NCI-H2171 (cell line): ENCODE results near the gene TNKS1BP1.
"Not testable (repeated sequence)": the region's sequence is repeated elsewhere in the genome, so short reads cannot be mapped to it uniquely, and the experiment has no call there.

Experiments used
- DNase-seq: peaks from one replicate; lab custom pipeline; 2025; lab: John Stamatoyannopoulos, UW

The TNKS1BP1 gene

DNA sequence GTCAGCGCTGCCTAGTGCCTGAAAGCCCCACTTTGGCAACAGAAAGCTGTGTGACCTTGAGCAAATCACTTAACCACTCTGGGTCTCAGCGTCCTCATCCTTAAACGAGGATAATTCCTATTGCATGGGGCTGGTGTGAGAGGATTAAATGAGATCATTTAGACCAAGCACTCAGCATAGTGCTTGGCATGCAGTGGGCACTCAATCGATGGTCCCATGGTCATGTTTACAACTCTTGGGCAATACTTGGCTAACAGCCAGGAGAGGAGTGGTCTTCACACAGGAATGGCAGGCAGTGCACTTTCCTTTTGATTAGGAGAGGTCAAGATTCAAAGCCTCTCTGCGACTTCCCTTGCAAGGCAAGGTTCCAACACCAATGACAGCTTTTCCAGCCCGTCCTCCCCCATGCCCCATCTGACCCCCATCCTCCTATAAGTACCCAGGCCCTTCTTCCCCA, 14.1 kb downstream of the TNKS1BP1 start:
- no peak for DNase-seq

DNA sequence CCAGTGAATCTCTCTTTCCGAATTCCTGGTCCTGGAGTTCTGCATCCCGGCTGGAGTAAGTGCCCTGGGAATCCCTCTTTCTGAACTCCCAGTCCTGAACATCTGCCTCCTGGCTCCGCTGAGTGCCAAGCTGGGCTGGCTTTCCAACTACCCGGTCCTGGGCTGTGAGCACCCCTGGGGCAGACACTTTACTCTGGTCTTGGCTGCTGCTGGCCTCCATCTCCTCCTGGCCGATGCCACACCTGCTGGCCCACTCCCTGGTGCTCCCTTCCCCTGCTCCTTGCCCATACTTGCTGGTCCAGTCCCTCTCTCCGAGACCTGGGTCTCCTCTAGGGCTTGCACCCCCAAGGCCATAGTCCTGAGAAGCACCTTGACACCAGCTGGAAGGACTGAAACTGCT, 14.7 kb downstream of the TNKS1BP1 start:
- DNase-seq: no peak

DNA sequence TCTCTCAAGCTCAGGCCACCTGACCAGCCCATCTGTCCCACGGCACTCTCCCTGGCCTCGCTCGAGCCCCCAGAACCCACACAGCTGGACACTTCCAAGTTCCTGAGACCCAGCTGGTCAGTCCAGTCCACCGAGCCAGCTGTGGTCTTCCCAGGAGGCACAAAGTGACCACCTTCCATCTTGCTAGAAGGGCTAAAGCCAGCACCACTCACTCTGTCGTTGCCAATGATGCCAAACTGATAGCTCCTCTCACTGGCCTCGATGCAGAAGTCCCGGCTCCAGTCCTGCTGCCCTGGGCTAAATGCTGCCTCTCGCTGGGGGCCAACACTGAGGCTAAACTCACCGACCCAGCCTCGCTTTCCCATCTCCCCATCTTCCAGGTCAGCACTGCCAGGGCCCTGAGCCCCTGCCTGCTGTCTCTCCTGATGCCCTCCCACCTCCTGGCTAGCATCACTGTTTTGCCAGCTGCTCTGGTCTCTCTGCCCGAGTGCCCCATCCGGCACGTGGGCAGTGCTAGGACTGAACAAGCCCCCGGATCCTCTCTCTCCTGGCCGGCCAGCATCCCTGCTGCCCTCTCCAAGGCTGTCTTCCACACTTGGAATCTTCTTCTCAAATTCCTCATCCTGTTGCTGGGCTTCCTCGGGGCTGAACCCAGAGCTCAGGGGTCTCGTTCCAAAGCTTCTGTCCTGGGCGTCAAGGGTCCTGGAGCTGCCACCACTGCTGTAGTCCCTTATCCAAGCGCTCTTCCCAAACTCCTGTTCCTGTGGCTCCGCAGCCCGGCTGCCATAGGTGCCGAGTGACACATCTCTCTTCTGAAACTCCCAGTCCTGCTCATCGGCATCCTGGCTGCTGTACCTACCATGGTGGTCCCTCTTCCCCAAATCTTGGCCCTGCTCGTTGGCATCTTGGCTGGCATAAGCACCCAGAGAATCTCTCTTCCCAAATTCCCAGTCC, 15.4 kb downstream of the TNKS1BP1 start:
- DNase-seq: no peak

DNA sequence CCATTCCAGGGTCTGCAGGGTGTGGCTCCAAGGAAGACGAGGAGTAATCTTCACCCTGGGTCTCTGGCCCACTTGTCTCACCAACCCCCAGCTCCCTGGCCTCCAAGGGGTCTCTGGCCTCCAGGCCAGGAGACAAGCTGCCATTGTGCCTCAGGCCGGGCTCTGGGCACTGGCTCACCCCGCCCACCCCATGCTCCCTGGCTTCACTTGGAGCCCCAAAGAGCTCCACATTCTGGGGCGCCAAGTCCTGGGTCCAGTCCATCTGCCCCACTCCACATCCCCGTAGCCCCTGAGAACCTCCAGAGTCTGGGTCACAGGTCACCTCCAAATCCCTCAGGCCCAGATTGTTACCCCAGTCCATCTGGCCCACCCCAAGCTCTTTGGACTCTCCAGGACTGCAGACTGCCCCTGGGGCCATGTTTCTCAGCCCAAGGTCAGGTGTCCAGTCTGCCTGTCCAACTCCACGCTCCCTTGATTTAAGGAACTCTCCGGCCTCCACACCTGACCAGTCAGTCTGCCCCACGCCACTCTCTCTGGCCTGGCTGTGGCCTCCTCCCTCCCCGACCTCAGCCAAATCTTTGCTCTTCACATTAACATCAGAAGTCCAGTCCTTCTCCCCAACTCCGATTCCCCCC, 16.2 kb downstream of the TNKS1BP1 start:
- DNase-seq: no peak

DNA sequence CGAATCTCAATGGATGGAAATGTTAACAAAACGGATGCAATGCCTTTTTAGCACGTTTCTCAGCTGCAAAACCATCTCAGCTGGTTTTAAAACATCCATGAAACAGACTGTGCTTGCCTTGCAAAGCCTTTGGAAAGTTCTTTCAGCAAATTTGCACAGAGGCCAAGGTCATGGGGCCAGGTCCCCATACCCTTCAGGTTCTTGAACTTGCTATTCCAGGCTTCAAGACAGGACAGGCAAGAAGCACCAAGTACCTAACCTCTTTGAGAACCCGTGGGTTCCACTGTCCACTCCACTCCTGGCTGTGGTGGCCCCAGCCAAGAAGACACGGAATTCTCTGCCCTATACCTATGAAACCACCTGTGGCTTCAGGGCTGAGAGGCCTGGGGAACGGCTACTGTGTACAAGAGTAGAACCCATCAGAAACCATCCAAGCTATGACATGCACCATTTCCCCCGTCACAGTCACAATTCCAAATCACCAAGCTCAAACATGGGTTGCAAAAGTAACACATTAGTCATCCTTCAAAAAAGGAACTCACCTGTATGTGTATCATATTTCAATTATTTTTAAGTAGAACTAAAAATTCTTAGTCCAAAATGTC, 17.0 kb downstream of the TNKS1BP1 start:
- DNase-seq: no peak

DNA sequence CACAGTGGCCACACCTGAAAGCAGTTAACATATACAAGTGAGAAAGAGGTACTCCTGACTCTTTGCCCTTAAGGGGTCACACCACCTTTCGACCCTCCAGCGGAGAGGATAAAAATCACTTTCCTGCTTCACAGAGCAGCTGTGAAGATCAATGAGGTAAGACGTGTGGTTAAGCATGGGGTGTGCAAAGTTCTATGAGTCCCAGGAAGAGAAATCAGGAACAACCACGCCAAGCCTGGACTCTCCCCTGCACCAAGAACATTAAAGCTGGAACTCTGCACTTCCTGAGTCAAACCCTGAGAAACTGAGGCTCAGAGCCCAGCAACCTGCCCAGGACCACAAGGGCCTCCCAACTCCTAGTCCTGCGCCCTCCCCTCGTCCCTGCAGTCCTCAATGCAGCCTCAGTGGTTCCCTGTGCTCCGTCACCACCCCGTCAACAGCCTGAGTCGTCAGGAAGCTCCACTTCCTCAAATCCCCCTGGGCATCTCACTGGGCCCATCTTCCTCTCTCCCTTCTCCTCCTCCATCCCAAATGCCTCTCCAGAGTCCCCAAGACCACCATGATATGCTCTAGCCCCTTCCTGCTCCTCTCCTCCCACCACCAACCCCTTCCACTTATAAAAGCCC, 17.7 kb downstream of the TNKS1BP1 start:
- DNase-seq: no peak

DNA sequence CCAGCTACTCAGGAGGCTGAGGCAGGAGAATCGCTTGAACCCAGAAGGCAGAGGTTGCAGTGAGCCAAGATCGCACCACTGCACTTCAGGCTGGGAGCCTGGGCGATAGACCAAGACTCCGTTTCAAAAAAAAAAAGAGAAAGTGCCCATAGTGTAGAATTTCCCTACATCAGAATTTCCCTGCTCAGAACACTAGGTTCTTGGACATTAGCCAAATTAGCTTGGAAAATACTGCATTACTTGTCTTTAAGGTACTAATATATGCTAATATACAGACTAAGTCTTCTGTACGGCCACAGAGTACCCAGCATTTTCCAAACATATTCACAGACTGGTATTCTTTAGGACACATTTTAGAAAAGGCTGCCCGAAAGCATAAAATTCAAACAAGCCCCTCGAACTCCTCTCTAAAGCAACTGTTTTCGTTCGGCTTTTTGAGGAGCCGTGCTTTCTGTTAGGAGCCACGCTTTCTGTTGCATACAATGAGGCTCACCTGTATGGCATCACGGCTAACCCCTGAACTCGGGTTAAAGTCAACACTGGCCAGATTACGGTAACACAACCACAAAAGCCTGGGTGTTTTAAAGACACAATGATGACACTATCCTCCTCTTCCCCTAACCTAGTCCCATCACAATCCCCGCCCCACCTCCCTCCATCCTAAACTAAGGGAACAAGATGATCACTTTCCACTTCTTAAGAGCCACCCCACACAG, 18.4 kb downstream of the TNKS1BP1 start:
- no peak for DNase-seq

DNA sequence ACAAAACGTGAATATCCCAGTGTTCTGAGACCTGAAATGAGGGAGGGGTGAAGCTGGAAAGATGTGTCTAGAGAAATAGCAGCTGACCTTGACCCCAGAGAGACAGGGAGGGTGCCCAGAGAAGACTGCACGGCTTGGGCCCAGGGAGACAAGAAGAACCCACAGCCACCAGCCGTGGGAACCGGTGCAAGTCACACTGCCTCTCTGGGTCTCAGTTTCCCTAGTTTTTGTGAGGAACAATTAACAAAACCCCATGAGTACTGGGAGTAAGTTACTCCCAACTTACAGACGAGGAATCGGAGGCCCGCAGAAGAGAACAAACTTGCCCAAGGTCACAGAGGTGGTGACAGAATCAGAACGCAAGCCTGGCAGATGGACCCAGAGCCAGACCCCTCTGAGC, 19.2 kb downstream of the TNKS1BP1 start:
- DNase-seq: no peak

DNA sequence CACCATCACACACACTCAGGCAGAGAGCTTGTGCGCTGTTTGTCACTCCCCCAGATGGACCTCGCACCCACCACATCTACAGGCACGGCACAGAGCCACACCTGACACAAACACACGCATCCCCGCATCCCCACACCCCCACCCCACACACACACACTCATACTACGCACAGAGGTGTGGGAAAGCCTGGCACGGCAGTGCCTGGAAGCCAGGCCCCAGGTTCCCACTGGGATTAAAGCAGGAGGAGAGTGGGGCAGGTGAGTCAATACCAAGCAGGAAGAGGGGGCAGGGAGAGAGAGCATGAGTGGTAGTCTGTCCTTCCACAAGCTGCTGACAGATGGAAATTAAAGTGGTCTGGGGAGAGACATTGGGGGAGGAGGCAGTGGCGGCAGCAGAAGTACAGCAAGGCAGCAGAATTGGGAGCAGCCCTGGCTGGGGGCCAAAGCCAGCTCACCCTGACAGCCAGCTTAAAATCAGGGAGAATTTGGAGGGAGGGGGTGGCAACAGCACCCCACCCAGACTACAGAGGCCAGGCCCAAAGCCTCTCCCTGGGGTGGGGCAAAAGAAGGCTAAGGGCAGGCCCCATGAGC, 20.7 kb downstream of the TNKS1BP1 start:
- peak; percentile 50 for DNase-seq

DNA sequence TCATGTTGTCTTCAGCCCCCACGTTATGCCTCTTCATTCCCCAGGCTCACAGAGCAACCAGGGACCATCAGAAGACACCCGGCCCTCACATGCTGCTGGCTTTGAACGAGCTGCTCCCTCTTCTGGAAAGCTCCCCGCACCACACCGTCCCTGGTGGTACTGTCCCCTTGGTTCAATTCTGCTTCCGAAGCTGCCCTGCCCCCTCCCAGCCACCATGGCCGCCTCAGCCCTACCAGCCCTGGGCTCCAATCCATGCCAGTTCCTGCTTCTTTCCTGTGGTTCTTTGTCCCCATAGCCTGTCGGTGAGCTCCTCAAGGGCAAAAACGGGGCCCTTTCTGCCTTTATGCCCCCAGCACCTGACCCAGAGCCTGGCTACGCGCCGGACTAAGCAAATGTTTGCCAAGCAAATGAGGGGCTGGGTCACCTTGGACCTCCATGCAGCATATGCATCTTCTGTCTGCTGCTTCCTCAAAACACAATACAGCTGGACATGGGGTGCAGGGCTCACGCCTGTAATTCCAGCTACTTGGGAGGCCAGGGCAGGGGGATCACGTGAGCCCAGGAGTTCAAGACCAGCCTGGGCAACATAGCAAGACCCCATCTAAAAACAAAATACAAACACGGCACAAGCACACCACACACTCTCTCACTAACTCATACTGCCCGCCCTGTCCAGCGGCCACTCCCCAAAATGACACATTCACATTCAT, 21.3 kb downstream of the TNKS1BP1 start:
- DNase-seq: no peak

DNA sequence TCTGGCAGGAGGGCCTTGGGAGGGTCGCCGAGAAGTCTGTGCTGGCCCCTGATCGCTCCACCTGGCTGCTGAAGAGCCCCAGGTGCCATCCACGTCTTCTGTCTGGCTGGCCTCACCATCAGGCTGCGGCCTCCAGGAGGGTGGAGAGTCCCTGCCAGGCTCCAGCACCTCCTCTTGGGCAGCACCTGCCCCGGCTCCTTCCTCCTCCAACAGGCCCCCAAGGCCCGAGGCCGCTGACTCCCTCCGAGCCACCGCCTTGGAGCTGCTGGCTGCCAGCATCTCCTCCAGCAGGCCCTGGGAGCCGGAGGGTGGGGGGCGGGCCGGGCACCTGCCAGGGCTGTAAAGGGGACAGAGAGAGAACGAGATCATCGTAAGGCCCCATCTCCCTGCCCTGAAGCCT, 22.3 kb downstream of the TNKS1BP1 start:
- DNase-seq: no peak

DNA sequence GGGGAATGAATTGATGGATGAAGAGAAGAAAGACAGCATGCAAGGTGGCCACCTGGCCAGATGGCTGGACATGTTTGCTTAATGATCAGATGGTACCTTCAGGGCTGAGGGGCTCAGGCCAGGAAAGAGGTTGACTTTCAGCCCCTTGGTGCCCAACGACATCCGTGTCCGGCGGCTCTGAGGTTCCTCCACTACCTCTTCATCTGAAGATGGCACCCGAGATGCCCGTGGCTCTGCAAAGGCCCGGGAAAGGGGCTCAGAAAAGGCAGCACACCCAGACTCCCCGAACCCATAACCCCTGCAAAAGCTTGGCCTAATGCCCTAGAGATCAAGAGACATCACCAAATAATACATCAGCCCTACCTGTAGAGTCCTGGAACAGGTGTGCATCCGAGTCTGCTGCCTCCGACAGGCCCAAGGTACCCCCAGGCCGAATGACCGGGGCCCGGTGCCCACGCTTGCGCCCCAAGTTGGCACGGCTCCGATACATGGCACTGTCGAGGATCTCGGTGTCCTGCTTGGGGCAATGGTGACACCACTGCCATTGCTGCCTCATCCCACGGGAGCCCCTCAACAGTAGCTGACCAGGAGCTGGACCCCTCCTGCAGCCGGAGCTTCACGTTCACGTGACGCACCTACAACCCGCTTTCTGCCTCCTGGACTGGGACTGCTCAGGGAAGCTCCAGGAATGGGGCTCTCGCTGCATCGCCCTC, 22.9 kb downstream of the TNKS1BP1 start:
- no peak for DNase-seq

DNA sequence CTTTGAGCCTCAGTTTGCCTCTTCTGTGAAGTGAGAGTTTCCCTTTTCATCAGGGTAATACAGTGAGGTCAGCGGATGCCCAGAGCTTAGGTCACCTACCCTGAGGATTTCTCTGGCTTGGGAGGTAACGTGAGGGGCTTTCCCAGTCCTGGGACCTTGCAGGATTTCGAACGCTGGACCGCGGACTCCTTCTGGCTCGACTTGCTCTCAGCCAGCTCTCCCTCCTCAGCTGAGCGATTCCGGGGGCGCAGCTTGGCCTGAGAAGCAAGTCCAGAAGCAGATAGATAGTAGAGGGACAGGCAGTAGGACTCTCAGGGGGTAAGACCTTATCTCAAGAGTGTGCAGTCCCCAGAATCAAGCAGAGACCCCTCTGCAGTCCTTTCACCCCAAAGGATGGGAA, 24.0 kb downstream of the TNKS1BP1 start:
- no peak for DNase-seq

DNA sequence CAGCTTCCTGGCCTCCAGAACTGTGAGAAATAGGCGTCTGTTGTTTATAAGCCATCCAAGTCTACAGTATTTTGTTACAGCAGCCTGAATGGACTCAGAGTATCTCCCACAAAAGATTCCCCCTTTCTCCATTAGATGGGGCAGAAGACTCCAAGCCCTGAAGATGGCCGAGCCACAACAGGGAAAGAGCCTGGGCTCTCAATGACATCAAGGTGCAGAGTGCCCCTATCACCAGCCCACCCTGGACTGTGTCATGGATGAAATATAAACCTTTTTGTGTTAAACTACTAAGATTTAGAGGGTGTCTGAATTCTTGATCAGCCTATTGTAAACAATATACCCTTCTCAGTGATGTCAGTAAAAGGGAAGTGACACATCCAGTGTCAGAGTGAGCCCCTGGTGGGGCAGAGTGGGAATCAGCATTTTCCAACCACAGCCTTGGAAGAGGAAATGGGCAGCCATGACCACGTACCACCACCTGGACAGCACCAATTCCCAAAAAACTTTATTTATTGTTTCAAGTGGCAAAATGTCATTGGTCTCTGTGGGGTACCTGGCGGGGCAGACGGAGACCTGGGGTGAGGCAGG, 25.5 kb downstream of the TNKS1BP1 start:
- no peak for DNase-seq

DNA sequence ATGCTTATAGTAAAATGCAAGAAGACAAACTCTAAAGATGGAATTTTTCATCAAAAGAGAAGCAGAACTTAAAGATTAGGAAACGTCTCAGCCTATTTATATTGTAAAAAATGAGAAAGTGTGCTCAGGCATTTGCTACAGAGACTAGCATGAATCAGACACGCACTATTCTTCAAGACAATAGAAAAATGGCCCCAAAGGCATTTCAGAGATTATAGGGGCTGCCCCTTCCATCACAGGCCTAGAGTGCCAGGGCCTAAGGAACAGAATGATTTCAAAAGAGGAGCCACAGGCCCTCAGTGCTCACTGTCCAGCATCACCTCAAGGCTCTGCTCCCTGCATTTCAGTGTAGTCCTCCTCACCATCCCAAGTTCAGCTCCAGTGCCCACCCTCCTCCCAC, 27.5 kb downstream of the TNKS1BP1 start:
- no peak for DNase-seq

DNA sequence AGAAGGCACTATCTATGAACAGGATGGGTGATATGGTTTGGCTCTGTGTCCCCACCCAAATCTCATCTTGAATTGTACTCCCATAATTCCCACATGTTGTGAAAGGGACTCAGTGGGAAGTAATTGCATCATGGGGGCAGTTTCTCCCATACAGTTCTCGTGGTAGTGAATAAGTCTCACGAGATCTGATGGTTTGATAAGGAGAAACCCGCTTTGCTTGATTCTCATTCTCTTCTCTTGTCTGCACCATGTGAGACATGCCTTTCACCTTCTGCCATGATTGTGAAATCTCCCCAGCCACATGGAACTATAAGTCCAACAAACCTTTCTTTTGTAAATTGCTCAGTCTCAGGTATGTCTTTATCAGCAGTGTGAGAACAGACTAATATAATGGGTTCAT, 28.5 kb downstream of the TNKS1BP1 start:
- DNase-seq: not testable (repeated sequence)

DNA sequence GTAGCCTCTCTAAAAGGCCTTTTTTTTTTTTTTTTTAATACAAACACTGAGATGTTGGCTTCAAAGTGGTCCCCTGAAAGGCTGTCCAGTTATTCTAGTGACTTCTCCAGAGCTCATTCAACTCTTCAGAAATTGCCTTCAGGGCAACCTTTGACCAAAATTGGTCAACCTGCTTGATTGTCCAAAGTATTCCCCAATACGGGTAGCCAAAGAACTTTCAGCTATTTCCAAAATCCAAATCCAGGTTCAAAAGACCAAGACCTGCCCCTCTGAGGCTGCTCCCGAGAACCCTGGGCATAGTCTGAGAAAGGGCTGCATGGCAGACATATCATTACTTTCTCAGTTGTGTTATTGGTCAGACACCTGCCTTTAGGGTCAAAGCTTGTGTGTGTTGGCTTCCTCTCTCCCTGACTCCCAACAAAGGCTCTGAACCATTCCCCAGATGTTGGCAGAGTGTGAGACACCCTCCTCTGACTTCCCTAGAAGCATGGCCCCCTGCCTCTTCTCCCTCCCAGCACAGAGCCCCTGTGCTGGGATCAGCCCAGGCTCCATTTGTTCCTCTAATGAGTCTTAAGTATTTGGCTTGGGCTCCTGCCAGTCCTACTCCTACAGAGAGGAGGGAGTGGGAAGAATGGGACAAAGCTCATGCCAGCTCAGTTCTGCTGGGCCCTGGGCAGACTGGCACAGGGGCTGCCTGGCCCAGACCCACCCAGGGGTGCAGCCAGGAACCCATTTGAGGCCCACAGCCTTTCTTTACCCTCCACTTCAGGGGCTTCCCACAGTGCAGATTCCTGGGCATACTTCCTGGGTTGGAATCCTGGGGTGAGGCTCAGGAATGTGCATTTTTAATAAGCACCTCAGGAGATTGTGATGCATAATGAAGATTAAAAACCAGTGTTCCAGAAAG, 30.3 kb downstream of the TNKS1BP1 start:
- DNase-seq: no peak

DNA sequence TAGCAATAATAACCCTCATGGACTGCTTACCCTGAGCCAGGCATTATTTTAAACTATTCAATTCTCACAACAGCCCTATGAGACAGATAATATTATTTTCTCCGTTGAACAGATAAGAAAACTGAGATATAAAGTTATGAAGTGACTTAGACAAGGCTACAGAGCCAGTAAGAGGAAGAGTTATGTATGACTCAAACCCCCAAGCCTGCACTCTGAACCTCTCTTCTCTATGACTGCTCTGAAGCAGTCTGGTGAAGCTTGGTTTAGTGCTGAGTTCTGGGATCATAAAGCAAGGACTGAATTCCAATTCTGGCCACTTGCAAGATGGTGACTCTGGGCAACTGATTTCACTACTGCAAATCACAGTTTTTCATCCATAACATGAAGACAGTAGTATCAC, 34.5 kb downstream of the TNKS1BP1 start:
- no peak for DNase-seq
